Endothelial cell of umbilical vein (primary cell): Measurements from ENCODE around the gene MLLT1. TPM values are rescaled to one million over a fixed set of nuclear protein-coding genes. Genes with fewer than 3 reads are reported as not detected.

Experiments
- BruUV-seq: library from RNA; stranded (reverse); fragments of 400-500 nt; replicated peaks from 2 replicates; lab custom pipeline; 2021; lab: Mats Ljungman, UMichigan
- CTCF ChIA-PET: fragments of 300-600, 350-600 bp; sonication (Branson Sonifier 250); formaldehyde crosslinking; loops from one replicate; lab custom pipeline; 2021; ENCODE audit warnings: antibody characterized with exemption, inconsistent platforms; lab: Charles Lee
- POLR2A ChIA-PET: fragments of 300-600, 350-600 bp; sonication (Branson Sonifier 250); formaldehyde crosslinking; loops from one replicate; lab custom pipeline; 2021; ENCODE audit warnings: antibody characterized with exemption, inconsistent platforms; lab: Charles Lee
- DNase-seq: peaks from one replicate; pipeline ENCODE4 v3.0.0-alpha.2; 2011; ENCODE audit warnings: low read depth, low spot score
- FAIRE-seq: peaks from 2 replicates; lab custom pipeline; 2011; peaks lifted over from hg19 to GRCh38; lab: Jason Lieb, UNC
- H2AFZ ChIP-seq: 2 replicates; pipeline ENCODE4 v1.6.0; 2012; ENCODE audit warnings: low read depth, low read length, control low read depth, inconsistent platforms
- H3K27ac ChIP-seq: 2 replicates; pipeline ENCODE4 v1.5.1; 2011; ENCODE audit warnings: low read depth, mild to moderate bottlenecking, control low read depth, low read length, moderate library complexity; ENCODE audit not compliant: insufficient read depth
- H3K27me3 ChIP-seq, 2 experiments: 2 replicates each; pipeline versions ENCODE4 v1.6.0 to v1.6.1; 2011; ENCODE audit warnings: low read length in 2 of 2, mixed read lengths in 1 of 2; ENCODE audit not compliant: control insufficient read depth in 2 of 2, insufficient read depth in 2 of 2
- H3K36me3 ChIP-seq, 2 experiments: 2 replicates in 1 of 2; 3 replicates in 1 of 2; pipeline ENCODE4 v1.5.1; 2011; ENCODE audit warnings: low read length in 2 of 2, mild to moderate bottlenecking in 1 of 2, moderate library complexity in 1 of 2; ENCODE audit not compliant: control insufficient read depth in 2 of 2, insufficient read depth in 2 of 2; ENCODE audit errors: extremely low read depth in 1 of 2
- H3K4me1 ChIP-seq: 3 replicates; pipeline ENCODE4 v1.5.1; 2011; ENCODE audit warnings: mild to moderate bottlenecking, low read length; ENCODE audit not compliant: control insufficient read depth, insufficient read depth; ENCODE audit errors: extremely low read depth
- H3K4me2 ChIP-seq: 2 replicates; pipeline ENCODE4 v1.6.1; 2011; ENCODE audit warnings: low read length, control low read depth, mixed read lengths; ENCODE audit not compliant: insufficient read depth
- H3K4me3 ChIP-seq, 3 experiments: fragments of 200-600 bp in 1 of 3; sonication (generic), shearing (Covaris generic) in 1 of 3; replicated peaks in 1 of 3; 2 replicates each; pipeline ENCODE4 v1.5.1; 2011 to 2016; ENCODE audit warnings: control low read depth in 3 of 3, low read length in 3 of 3, mild to moderate bottlenecking in 2 of 3, inconsistent platforms in 1 of 3, low read depth in 1 of 3, moderate library complexity in 1 of 3; ENCODE audit not compliant: insufficient read depth in 1 of 3
- H3K79me2 ChIP-seq: 2 replicates; pipeline ENCODE4 v1.6.0; 2012; ENCODE audit warnings: low read length, inconsistent platforms; ENCODE audit not compliant: control insufficient read depth, insufficient read depth
- H3K9ac ChIP-seq: replicated peaks from 2 replicates; pipeline ENCODE3; 2011; ENCODE audit warnings: low read length, control low read depth; ENCODE audit not compliant: insufficient read depth; ENCODE audit errors: extremely low read depth
- H3K9me1 ChIP-seq: replicated peaks from 3 replicates; pipeline ENCODE4 v1.6.0; 2011; ENCODE audit warnings: mild to moderate bottlenecking, low read length; ENCODE audit not compliant: control insufficient read depth, insufficient read depth; ENCODE audit errors: extremely low read depth
- H3K9me3 ChIP-seq: replicated peaks from 2 replicates; pipeline ENCODE4 v1.5.1; 2012; ENCODE audit warnings: low read length, inconsistent platforms; ENCODE audit not compliant: control insufficient read depth, insufficient read depth
- H4K20me1 ChIP-seq: replicated peaks from 2 replicates; pipeline ENCODE3; 2011; ENCODE audit warnings: mild to moderate bottlenecking, low read length; ENCODE audit not compliant: control insufficient read depth, insufficient read depth; ENCODE audit errors: extremely low read depth
- CTCF ChIP-seq, 2 donors: IDR thresholded peaks; 1 replicate in 1 of 2; 2 replicates in 1 of 2; pipeline ENCODE4 v1.5.1; 2011; ENCODE audit warnings: low read length in 2 of 2, mild to moderate bottlenecking in 2 of 2, moderate library complexity in 2 of 2, control low read depth in 1 of 2, inconsistent platforms in 1 of 2, low read depth in 1 of 2; ENCODE audit not compliant: insufficient read depth in 1 of 2; ENCODE audit errors: extremely low read depth in 1 of 2
- EZH2 ChIP-seq: IDR thresholded peaks from 2 replicates; pipeline ENCODE4 v1.6.1; 2012; ENCODE audit warnings: borderline replicate concordance, low read depth, mild to moderate bottlenecking, moderate library complexity, low read length, inconsistent platforms; ENCODE audit not compliant: severe bottlenecking
- FOS ChIP-seq: IDR thresholded peaks from 2 replicates; pipeline ENCODE4 v1.6.1; 2011; ENCODE audit warnings: mild to moderate bottlenecking, low read length, moderate library complexity, borderline replicate concordance; ENCODE audit not compliant: insufficient read depth
- GATA2 ChIP-seq: IDR thresholded peaks from 2 replicates; pipeline ENCODE4 v1.7.0; 2011; ENCODE audit warnings: low read depth, mild to moderate bottlenecking, moderate library complexity, mixed read lengths, low read length; ENCODE audit not compliant: insufficient read length, insufficient read depth
- JUN ChIP-seq: IDR thresholded peaks from 2 replicates; pipeline ENCODE4 v1.6.1; 2011; ENCODE audit warnings: borderline replicate concordance, low read depth; ENCODE audit not compliant: insufficient read length, insufficient read depth
- MAX ChIP-seq: IDR thresholded peaks from 2 replicates; pipeline ENCODE4 v1.6.1; 2011; ENCODE audit not compliant: insufficient read depth, insufficient read length
- MYC ChIP-seq: IDR thresholded peaks from one replicate; pipeline ENCODE4 v1.6.1; 2011; ENCODE audit warnings: mild to moderate bottlenecking, low read depth, low read length
- POLR2A ChIP-seq: IDR thresholded peaks from 2 replicates; pipeline ENCODE4 v1.6.1; 2012; ENCODE audit warnings: low read depth, mild to moderate bottlenecking, control low read depth, low read length
- POLR2AphosphoS5 ChIP-seq: IDR thresholded peaks from 2 replicates; pipeline ENCODE4 v1.6.1; 2012; ENCODE audit warnings: low read depth, mild to moderate bottlenecking, control low read depth, low read length, moderate library complexity; ENCODE audit not compliant: insufficient read depth
- dilution Hi-C: fragments of 300-500 bp; cut with MboI; formaldehyde crosslinking; loops from one replicate; pipeline ENCODE4 v1.15.0; 2019; ENCODE audit warnings: low sequenced_read_pairs; ENCODE audit not compliant: extremely low pct_ligation_motif_present
- intact Hi-C: fragments of 100-400 bp; cut with micrococcal nuclease; formaldehyde crosslinking; loops from one replicate; pipeline ENCODE4 v1.10.0; 2022
- polyA plus RNA-seq, 4 experiments: library from polyadenylated mRNA; depleted of rRNA in 3 of 4; stranded (reverse) in 3 of 4; unstranded in 1 of 4; fragments of >200 nt; gene quantifications; 2 replicates each; pipeline versions ENCODE4 v1.2.1 to v1.2.3, GENCODE V29; 2011 to 2012; ENCODE audit warnings: missing spikeins in 1 of 4
- total RNA-seq: library from RNA; stranded (reverse); gene quantifications from 2 replicates; pipeline ENCODE4 v1.2.3, GENCODE V29; 2021

Gene MLLT1
- total and polyA plus RNA-seq, 2 donors (not counting 3 experiments of a cell fraction or from before 2014, with no cell fraction given): 43.9 to 84.8 TPM

- H3K27ac ChIP-seq: no peak overlapping the region
- H3K9me3 ChIP-seq: no peaks in the 10 kb centered on the region
- no peaks in the 10 kb centered on the region for H4K20me1 ChIP-seq
- DNase-seq: no peak
- dilution Hi-C loops: loop anchor here (10.0 kb wide), 1 partner anchor 52 kb away; the partner anchor contains the start of gene MLLT1
- POLR2A ChIA-PET: no interaction called here
- no peak for FAIRE-seq
- intact Hi-C loops: no loop called here
- peaks cover 8% of the 10 kb centered on the region for H3K79me2 ChIP-seq
- no TSS peak for BruUV-seq
- TF ChIP-seq POLR2AphosphoS5 (no peak), GATA2 (no peak), CTCF (IDR thresholded peaks at IDR 0.05; ENCODE audit: extremely low read depth in 1 of 2, insufficient read depth in 1 of 2, low read depth in 1 of 2, low read length in 2 of 2) (no peak), JUN (no peak), FOS (no peak), MAX (no peak), MYC (no peak), POLR2A (no peak), EZH2 (no peak)
- H3K4me2 ChIP-seq: no peak overlapping the region
- H3K4me1 ChIP-seq: peaks cover 22% of the 10 kb centered on the region
- H3K9me1 ChIP-seq: no peaks in the 10 kb centered on the region
- CTCF ChIA-PET: interaction anchor here (0.7 to 2.9 kb wide), 8 partner anchors 11 to 78 kb away, joined by 3 to 13 read pairs (median 5); no protein-coding TSS in a partner anchor
- H3K9ac ChIP-seq: no peak overlapping the region
- H2AFZ ChIP-seq: no peak overlapping the region
- H3K4me3 ChIP-seq: no peak overlapping the region
- H3K27me3 ChIP-seq: no peaks in the 10 kb centered on the region
- H3K36me3 ChIP-seq: peaks cover 3 to 36% of the 10 kb centered on the region in 2 experiments
Measured at GRCh38 chr19:6222884-6223283, 56.9 kb downstream of the MLLT1 start.
